ENCODE measurements around the gene HSDL2. TPM values are rescaled to one million over a fixed set of nuclear protein-coding genes. Genes with fewer than 3 reads are reported as not detected.
A peak's percentile ranks its signal among the peaks of the same experiment; 100 is the strongest.

HSDL2 gene
- total RNA-seq, 6 experiments from 2014 or later = 31.7 to 38.6 (median 33.5) TPM

GRCh38 chr9:112333639-112334431 lies 46.1 kb upstream of the HSDL2 start:
- TF ChIP-seq, protein P1, sequence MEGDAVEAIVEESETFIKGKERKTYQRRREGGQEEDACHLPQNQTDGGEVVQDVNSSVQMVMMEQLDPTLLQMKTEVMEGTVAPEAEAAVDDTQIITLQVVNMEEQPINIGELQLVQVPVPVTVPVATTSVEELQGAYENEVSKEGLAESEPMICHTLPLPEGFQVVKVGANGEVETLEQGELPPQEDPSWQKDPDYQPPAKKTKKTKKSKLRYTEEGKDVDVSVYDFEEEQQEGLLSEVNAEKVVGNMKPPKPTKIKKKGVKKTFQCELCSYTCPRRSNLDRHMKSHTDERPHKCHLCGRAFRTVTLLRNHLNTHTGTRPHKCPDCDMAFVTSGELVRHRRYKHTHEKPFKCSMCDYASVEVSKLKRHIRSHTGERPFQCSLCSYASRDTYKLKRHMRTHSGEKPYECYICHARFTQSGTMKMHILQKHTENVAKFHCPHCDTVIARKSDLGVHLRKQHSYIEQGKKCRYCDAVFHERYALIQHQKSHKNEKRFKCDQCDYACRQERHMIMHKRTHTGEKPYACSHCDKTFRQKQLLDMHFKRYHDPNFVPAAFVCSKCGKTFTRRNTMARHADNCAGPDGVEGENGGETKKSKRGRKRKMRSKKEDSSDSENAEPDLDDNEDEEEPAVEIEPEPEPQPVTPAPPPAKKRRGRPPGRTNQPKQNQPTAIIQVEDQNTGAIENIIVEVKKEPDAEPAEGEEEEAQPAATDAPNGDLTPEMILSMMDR (IDR thresholded peaks at IDR 0.05) = peak; percentile 74
- Mint-ChIP-seq H3K27me3 (ENCODE audit: insufficient read depth) (no peaks in the 10 kb centered on the region; the same call in 1 of the 2 replicates), H3K4me3 (peak overlapping the region; percentile 98), H3K36me3 (ENCODE audit: low read depth) (no peaks in the 10 kb centered on the region), H3K9me3 (no peaks in the 10 kb centered on the region), H3K4me1 (ENCODE audit: low read depth) (peaks cover 46% of the 10 kb centered on the region), H3K27ac (peak overlapping the region; percentile 99)
- DNase-seq = peak; percentile 84

DNA sequence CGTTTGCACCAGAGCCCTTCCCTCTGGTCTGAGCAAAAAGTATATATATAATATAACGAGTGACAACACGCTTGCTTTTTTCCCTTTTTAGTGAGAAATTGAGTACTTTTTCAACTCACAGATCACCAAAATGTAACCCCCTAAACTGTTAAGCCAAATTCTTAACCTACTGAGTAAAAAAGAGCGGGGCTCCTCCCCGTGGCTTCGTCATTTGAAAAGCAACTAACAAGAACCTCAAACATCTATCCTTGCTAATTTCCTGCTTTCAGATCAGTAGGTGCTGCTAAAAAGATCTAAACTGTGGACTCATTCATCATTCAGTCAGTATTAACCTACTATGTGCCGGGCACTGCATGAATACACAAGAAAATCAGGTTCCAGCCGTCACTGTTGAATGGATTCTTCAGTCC lies 45.5 kb upstream of the HSDL2 start:
- DNase-seq = peak; percentile 32
- peaks cover 47% of the 10 kb centered on the region for H3K4me1 Mint-ChIP-seq (ENCODE audit: low read depth)
- H3K27me3 Mint-ChIP-seq (ENCODE audit: insufficient read depth) = no peaks in the 10 kb centered on the region; the same call in 1 of the 2 replicates
- H3K4me3 Mint-ChIP-seq = peak overlapping the region; percentile 98
- no peaks in the 10 kb centered on the region for H3K36me3 Mint-ChIP-seq (ENCODE audit: low read depth)
- H3K9me3 Mint-ChIP-seq = no peaks in the 10 kb centered on the region
- peak overlapping the region; percentile 99 for H3K27ac Mint-ChIP-seq
- TF ChIP-seq, protein P1 (IDR thresholded peaks at IDR 0.05) = no peak

DNA sequence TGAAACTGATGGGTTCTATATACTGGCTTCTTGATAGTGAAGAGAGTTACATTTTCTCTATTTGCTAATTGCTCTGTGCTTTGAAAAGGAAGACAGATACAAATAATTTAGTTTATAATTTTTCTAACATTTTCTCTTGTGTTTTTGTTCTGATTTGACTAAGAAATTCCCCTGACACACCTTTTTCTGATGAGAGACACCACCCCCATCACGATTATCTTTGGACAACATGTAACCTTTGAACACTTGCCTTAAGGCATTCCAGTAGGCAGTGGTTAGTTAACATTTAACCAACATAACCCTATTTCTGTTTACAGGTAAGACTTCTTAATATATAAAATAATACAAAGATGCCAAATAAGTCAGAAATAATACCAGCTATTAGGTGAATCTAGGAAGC lies 42.4 kb upstream of the HSDL2 start:
- Mint-ChIP-seq H3K36me3 (ENCODE audit: low read depth) (no peaks in the 10 kb centered on the region), H3K27me3 (ENCODE audit: insufficient read depth) (no peaks in the 10 kb centered on the region; the same call in 1 of the 2 replicates), H3K4me3 (no peak overlapping the region), H3K4me1 (ENCODE audit: low read depth) (peaks cover 39% of the 10 kb centered on the region), H3K9me3 (no peaks in the 10 kb centered on the region), H3K27ac (no peak overlapping the region)
- TF ChIP-seq, protein P1 (IDR thresholded peaks at IDR 0.05) = no peak
- DNase-seq = no peak

DNA sequence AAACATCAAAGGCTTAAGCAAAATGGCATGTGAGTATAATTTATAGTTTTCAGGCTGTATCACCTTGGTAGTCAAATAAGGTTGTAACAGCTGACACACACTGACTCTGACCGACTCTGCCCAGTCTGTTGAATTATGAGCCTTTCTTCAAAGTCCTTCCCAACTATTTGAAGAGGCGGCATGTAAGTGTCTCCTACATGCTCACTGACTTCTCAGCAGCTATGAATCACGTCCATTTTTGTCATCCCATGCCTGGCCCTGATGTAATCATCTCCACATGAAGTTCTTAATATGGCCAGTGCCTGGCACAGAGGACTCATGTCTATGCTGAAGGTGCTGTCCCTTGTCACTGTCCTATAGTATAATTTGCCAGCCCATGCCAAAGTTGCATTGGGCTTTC lies 41.3 kb upstream of the HSDL2 start:
- TF ChIP-seq, protein P1 (IDR thresholded peaks at IDR 0.05) = no peak
- Mint-ChIP-seq H3K27me3 (ENCODE audit: insufficient read depth) (no peaks in the 10 kb centered on the region; the same call in 1 of the 2 replicates), H3K36me3 (ENCODE audit: low read depth) (no peaks in the 10 kb centered on the region), H3K4me1 (ENCODE audit: low read depth) (peaks cover 42% of the 10 kb centered on the region), H3K9me3 (no peaks in the 10 kb centered on the region), H3K27ac (peak overlapping the region; percentile 52; the same call in 1 of the 2 replicates), H3K4me3 (0 out of 2 replicates have a peak overlapping the region, but pooled peaks have one; percentile 10)
- peak; percentile 75 for DNase-seq

- DNase-seq = no peak
- Mint-ChIP-seq H3K27ac (no peak overlapping the region), H3K9me3 (no peaks in the 10 kb centered on the region), H3K4me3 (no peak overlapping the region), H3K36me3 (ENCODE audit: low read depth) (no peaks in the 10 kb centered on the region), H3K4me1 (ENCODE audit: low read depth) (peaks cover 35% of the 10 kb centered on the region), H3K27me3 (ENCODE audit: insufficient read depth) (no peaks in the 10 kb centered on the region)
- TF ChIP-seq, protein P1 (IDR thresholded peaks at IDR 0.05) = no peak
Measured at GRCh38 chr9:112339886-112340285, 40.0 kb upstream of the HSDL2 start.

Measured in HFFc6 (cell line).